ENCODE results near the gene KASH5. TPM values are rescaled to one million over a fixed set of nuclear protein-coding genes. Genes with fewer than 3 reads are reported as not detected.

The KASH5 gene, protein sequence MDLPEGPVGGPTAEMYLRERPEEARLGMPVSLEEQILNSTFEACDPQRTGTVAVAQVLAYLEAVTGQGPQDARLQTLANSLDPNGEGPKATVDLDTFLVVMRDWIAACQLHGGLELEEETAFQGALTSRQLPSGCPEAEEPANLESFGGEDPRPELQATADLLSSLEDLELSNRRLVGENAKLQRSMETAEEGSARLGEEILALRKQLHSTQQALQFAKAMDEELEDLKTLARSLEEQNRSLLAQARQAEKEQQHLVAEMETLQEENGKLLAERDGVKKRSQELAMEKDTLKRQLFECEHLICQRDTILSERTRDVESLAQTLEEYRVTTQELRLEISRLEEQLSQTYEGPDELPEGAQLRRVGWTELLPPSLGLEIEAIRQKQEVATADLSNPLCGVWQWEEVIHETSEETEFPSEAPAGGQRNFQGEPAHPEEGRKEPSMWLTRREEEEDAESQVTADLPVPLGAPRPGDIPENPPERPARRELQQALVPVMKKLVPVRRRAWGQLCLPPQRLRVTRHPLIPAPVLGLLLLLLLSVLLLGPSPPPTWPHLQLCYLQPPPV
- 0.21 and 0.26 TPM in 2 replicates for total RNA-seq (2014; rRNA removed; shearing (Covaris generic))

DNA sequence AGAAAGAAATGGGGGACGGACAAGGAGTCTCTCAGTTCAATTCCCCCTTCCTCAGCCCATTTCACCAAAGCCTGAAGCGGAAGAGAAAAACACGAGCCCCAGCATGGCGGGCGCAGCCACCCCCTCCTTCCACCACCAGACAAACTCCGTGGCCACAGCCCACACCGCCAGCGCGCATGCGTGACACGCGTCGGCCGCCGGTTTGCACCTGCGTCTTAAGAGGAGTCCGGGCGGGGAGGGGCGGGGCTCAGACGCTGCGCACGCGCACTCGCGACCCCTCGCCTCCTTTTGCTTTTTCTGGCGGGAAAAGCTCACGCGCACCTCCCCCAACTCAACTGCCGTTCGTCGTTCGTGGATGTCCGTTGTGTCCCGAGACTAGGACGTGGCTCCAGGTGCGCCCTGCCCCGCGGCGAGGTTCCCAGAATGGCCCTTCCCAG is at the start of gene KASH5:
TSS of gene KASH5 (plus strand) at position 314 of the 437 bp plus-strand sequence. CDS start 2,635 bp downstream, outside the sequence.
- Histone ChIP-seq H3K4me3 (ENCODE audit: insufficient read depth, low read depth, low read length) (no peak within 1 kb of the TSS), H3K27me3 (ENCODE audit: control insufficient read depth, insufficient read depth, low read length) (no peaks in the 10 kb centered on the region; the same call in 1 of the 2 replicates), H3K36me3 (replicated peaks; ENCODE audit: control insufficient read depth, insufficient read depth, low read length) (no peaks in the 10 kb centered on the region)
- peak; percentile 55 for DNase-seq

DNA sequence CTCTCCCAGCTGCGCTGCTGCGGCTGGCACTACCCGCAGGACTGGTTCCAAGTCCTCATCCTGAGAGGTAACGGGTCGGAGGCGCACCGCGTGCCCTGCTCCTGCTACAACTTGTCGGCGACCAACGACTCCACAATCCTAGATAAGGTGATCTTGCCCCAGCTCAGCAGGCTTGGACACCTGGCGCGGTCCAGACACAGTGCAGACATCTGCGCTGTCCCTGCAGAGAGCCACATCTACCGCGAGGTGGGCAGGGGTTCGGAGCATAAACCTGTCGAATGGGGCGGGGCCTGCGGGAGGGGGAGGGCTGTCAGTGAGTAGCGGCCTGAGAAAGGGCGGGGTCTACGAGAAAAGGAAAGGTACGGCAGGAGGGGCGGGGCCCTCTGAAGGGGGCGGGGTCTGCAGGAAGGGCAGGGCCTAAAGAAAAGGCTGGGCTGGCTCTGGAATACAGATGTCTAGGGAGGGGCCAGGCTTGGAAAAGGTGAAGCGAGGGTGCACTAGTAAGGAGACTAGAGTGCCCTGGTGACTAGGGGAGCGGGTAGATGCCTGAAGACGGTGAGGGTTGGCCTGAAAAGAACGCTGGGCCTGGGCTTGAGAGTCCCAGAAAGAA is 49.3 kb upstream of the KASH5 start:
- peak; percentile 99 for DNase-seq
- Histone ChIP-seq H3K4me3 (ENCODE audit: insufficient read depth, low read depth, low read length) (peak overlapping the region; percentile 51), H3K27me3 (ENCODE audit: control insufficient read depth, insufficient read depth, low read length) (peaks cover 23% of the 10 kb centered on the region), H3K36me3 (replicated peaks; ENCODE audit: control insufficient read depth, insufficient read depth, low read length) (peaks cover 20% of the 10 kb centered on the region)

DNA sequence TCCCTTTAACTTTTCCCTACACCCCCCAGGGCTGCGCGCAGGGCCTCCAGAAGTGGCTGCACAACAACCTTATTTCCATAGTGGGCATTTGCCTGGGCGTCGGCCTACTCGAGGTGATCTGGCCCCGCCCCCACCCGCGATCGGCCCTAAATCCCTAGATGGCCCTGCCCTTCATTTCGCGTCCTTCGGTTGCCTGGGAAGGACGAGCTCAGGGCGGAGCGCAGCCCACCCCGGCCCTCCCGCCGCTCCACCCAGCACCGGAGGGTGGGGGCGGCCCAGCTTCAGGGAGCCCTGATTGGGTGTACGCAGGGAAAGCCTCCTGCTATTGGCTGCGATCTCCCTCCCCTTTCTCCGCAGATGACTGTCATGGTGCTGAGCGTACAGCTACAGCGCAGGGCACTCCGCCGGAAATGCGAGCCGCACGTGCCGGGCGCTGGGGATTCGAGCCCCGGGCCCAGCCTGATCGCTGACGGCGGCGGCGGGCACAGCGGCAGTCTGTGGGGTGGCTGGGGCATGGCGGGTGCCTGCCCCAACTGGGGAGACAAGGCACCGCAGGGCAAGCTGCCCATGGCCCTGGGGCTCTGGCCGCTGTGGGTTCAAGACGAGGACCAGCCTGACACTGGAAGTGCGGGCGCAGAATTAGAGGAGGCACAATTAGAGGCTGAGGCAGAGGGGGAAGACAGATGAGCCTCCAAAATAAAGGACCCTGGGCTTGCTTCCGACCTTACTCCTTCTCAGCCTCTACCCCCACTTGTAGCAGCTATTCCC is 48.6 kb upstream of the KASH5 start:
- peak; percentile 99 for DNase-seq
- peaks cover 23% of the 10 kb centered on the region for H3K27me3 ChIP-seq (ENCODE audit: control insufficient read depth, insufficient read depth, low read length)
- peaks cover 24% of the 10 kb centered on the region for H3K36me3 ChIP-seq (replicated peaks; ENCODE audit: control insufficient read depth, insufficient read depth, low read length)
- peak overlapping the region; percentile 51 for H3K4me3 ChIP-seq (ENCODE audit: insufficient read depth, low read depth, low read length)

DNA sequence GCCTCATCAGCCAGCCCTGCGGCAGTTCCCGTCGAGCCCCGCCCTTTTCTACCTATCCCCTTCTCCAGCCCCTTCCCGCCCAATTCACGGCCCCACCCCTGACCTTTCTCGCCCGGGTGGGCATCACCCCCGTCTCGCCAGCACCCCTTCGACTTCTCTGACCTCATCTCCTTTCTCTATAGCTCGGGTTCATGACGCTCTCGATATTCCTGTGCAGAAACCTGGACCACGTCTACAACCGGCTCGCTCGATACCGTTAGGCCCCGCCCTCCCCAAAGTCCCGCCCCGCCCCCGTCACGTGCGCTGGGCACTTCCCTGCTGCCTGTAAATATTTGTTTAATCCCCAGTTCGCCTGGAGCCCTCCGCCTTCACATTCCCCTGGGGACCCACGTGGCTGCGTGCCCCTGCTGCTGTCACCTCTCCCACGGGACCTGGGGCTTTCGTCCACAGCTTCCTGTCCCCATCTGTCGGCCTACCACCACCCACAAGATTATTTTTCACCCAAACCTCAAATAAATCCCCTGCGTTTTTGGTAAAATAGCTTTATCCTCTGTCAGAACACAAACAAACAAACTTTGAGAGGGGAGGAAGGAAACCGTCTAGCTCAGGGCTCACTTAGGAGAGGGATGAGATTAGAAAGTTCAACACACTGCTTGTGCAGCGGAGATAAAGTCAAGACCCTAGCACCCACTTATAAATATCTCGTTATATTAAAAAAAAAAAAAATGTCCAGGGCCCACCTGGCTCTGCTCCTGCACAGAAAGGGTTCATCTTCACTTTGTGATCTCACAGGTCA is 47.8 kb upstream of the KASH5 start:
- Histone ChIP-seq H3K36me3 (replicated peaks; ENCODE audit: control insufficient read depth, insufficient read depth, low read length) (peaks cover 32% of the 10 kb centered on the region), H3K4me3 (ENCODE audit: insufficient read depth, low read depth, low read length) (peak overlapping the region; percentile 33), H3K27me3 (ENCODE audit: control insufficient read depth, insufficient read depth, low read length) (peaks cover 23% of the 10 kb centered on the region)
- DNase-seq, result peak; percentile 89

DNA sequence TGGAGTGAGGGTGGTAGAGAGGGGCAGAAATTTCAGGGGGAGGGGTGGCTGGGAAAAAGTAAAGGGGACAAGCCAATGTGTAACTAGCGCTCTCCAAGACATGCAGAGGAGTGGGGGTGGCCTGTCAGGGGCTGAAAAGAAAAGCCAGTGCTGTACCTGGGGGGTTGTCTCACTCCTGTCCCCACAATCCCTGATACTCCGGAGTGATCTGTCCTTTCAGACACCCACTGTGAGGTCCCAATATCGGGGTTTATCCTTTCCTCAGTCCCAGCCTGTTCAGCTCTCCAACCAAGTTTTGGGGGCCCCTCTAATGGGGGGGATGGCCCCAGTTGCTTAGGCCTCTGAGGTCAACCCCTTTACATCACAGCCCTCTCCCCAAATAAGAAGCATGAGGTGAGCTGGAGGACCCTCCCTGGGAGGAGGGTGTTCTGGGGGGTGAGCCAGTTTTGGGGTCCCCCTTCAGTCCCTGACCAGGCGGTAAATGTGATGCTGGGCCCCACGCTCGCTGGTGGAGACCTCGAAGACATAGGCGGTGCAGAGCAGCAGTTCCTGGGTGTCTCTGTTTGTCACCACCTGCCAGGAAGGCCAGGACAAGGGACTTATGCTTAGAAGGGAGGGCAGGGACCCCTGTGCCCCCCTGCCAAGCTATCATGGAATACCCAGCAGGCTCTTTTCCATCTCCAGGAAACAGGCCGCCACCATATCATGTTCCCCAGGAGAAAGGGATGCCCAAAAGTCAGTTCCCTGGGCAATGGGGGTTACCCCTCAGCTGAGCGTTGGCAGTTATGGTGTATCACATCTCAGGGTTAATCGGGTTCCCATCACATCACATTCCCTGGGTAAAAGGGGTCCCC is 47.0 kb upstream of the KASH5 start:
- peaks cover 34% of the 10 kb centered on the region for H3K36me3 ChIP-seq (replicated peaks; ENCODE audit: control insufficient read depth, insufficient read depth, low read length)
- no peak for DNase-seq
- H3K27me3 ChIP-seq (ENCODE audit: control insufficient read depth, insufficient read depth, low read length), result peaks cover 23% of the 10 kb centered on the region
- H3K4me3 ChIP-seq (ENCODE audit: insufficient read depth, low read depth, low read length), result no peak overlapping the region

DNA sequence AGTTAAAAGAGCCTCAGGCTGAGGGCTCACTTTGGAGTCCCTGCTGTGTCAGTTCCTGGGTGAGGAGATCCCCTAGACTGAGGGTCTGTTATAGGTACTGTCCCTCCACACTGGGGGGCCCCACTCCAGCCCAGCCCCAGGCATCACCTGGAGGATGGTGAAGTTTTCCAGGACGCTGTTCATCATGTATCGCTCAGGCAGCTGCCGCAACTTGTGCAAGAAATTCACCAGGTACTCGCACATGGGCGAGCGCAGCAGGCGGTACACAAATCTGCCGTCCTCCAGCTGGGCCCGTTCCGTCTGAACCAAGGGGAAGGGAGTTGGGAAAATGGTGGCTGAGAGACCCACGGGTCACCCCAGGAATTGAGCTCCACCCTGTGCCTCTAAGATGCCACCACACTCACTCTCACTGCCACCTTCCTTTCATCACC is 45.7 kb upstream of the KASH5 start:
- Histone ChIP-seq H3K4me3 (ENCODE audit: insufficient read depth, low read depth, low read length) (no peak overlapping the region), H3K36me3 (replicated peaks; ENCODE audit: control insufficient read depth, insufficient read depth, low read length) (peaks cover 42% of the 10 kb centered on the region), H3K27me3 (ENCODE audit: control insufficient read depth, insufficient read depth, low read length) (peaks cover 13% of the 10 kb centered on the region)
- no peak for DNase-seq

DNA sequence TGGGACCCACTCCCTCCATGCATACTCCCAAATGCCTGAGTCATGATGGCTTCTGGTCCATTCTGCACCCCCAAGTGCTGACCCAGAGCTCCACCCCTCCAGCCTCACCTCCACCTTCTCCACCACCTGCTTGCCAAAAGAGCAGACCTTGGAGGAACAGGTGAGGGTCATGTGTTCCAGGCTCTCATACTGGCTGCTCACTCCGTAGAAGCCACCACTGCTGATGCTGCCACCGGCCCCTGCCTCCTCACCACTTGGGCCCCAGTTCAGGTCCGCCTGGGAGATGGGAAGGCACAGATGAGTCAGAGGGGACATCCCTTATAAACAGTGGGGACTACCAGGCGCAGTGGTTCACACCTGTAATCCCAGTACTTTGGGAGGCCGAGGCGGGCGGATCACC is 44.9 kb upstream of the KASH5 start:
- H3K4me3 ChIP-seq (ENCODE audit: insufficient read depth, low read depth, low read length), result no peak overlapping the region
- peaks cover 5% of the 10 kb centered on the region for H3K27me3 ChIP-seq (ENCODE audit: control insufficient read depth, insufficient read depth, low read length)
- H3K36me3 ChIP-seq (replicated peaks; ENCODE audit: control insufficient read depth, insufficient read depth, low read length), result peaks cover 47% of the 10 kb centered on the region
- no peak for DNase-seq

DNA sequence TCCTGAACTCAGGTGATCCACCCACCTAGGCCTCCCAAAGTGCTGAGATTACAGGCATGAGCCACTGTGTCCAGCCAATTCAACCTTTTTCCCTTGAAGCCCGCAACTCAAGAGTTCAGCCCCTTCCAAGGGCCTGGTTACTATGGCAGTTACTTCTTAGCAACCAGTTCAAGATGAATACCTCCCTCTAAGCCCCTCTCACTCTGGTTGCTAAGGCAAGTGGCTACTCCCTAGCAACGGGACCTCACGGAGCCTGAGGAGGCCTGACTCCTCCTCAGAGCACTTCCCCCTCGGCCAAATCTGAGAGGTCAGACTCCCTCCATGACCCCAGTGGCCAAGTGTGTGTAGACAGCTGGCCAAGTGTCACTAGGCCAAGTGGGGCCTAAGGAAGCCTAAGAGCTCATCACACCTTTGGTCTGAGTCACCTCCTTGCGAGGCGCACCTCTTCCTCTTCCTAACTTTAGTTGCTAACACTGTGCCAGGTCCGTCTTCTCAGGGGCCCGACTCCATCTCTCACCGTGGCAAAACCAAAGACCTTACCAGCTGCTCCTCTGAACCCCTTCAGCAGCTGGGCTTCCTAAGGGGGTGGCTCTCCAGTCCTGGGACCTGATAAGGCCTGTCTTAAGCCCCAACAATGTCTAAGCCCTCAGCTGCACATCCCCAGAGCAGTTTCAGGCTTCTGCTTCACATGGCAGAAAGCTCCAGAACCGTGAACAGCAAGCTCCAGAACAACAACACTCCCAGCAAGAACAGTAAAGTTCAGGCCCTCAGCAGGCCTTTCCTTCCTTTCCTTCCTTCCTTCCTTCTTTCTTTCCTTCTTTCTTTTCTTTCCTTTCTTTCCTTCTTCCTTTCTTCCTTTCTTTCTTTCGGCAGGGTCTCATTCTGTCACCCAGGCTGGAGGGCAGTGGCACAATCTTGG is 43.3 kb upstream of the KASH5 start:
- H3K27me3 ChIP-seq (ENCODE audit: control insufficient read depth, insufficient read depth, low read length), result no peaks in the 10 kb centered on the region
- no peak for DNase-seq
- no peak overlapping the region for H3K4me3 ChIP-seq (ENCODE audit: insufficient read depth, low read depth, low read length)
- H3K36me3 ChIP-seq (replicated peaks; ENCODE audit: control insufficient read depth, insufficient read depth, low read length), result peaks cover 55% of the 10 kb centered on the region

DNA sequence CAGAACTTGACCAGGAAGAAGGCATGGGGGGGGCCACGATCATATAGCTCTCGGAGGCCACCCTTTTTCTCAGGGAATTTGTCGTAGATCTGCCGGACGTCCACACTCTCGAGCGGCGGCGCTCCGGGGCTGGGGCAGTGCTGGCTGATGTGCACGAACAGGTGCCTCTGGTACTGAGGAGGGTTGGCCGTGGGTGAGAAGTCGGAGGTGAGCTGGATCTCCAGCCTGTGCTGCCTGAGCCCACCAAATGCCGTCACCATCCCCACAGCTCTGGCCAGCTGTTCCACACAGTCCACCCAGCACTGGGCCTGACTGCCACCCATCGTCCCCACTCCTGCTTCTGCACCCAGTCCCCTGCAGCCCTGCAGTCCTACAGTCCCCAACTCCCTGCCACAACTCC is 40.9 kb upstream of the KASH5 start:
- H3K4me3 ChIP-seq (ENCODE audit: insufficient read depth, low read depth, low read length), result no peak overlapping the region
- H3K27me3 ChIP-seq (ENCODE audit: control insufficient read depth, insufficient read depth, low read length), result no peaks in the 10 kb centered on the region
- peak; percentile 31 for DNase-seq
- peaks cover 55% of the 10 kb centered on the region for H3K36me3 ChIP-seq (replicated peaks; ENCODE audit: control insufficient read depth, insufficient read depth, low read length)

DNA sequence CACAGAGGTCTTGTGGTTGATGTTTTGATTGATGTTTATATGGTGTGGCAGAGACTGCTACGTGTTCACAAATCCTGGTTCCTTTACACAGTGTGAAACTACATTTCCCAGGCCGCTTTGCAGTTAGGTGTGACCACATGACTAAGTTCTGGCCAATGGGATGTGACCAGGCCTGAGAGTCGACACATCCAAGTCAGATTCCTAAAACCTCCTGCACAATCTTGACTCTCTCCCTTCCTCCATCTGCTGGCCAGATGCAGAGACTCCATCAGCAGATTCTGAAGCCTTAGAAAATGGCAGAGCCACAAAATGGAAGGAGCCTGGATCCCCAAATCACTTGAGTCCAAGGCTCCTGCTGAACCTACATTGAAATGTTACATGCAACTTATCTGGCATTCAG is 40.2 kb upstream of the KASH5 start:
- no peak overlapping the region for H3K4me3 ChIP-seq (ENCODE audit: insufficient read depth, low read depth, low read length)
- no peaks in the 10 kb centered on the region for H3K27me3 ChIP-seq (ENCODE audit: control insufficient read depth, insufficient read depth, low read length)
- peaks cover 51% of the 10 kb centered on the region for H3K36me3 ChIP-seq (replicated peaks; ENCODE audit: control insufficient read depth, insufficient read depth, low read length)
- peak; percentile 89 for DNase-seq

DNA sequence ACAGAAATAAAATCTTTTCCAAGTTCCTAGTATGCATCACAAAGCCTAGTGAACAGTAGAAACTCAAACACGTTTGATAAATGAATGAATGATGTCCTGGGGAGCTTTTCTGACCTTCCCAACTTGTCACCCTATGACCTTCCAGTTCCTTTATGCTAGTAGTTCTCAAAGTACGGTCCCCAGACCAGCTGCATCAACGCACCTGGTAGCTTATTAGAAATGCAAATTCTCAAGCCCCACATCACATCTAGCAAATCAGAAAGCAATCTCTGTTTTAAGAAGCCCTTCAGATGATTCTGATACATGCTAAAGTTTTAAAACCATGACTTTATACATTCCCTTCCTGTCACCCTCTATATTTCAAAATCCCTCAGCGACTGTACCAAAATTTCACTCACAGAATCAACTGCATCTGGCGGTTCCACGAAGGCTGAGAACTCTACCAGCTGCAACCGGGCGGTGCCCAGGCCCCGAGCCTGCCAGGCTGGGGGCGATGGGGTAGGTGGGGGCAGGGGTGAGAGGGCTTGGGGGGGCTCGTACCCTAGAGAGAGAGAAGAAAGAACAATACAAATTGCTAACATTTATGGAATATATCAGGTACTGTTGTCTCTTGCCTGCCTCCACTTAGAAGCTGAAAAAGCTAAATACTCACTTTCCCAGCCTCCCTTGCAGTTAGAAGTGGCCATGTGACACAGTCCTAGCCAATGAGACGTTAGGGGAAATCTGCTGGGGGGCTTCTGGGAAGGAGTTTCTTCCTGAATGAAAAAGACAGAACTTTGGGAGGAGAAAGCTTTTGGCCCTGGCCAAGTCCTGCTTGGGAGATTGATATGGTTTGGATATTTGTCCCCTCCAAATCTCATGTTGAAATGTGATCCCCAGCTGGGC is 39.5 kb upstream of the KASH5 start:
- Histone ChIP-seq H3K4me3 (ENCODE audit: insufficient read depth, low read depth, low read length) (no peak overlapping the region), H3K27me3 (ENCODE audit: control insufficient read depth, insufficient read depth, low read length) (no peaks in the 10 kb centered on the region), H3K36me3 (replicated peaks; ENCODE audit: control insufficient read depth, insufficient read depth, low read length) (peaks cover 50% of the 10 kb centered on the region)
- DNase-seq, result peak; percentile 33

DNA sequence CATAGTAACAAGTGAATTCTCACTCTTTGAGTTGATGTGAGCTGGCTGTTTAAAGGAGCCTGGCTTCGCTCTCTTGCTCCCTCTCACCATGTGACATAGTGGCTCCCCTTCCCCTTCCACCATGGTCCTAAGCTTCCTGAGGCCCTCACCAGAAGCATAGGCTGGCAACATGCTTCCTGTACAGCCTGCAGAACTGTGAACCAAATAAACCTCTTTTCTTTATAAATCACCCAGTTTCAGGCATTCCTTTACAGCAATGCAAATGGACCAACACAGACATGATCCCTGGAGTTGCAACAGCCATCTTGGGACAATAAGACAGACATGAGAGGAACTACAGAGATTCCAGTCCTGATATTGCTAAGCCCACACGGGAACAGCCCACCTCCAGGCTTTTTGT is 38.5 kb upstream of the KASH5 start:
- H3K4me3 ChIP-seq (ENCODE audit: insufficient read depth, low read depth, low read length), result no peak overlapping the region
- H3K27me3 ChIP-seq (ENCODE audit: control insufficient read depth, insufficient read depth, low read length), result no peaks in the 10 kb centered on the region
- no peak for DNase-seq
- H3K36me3 ChIP-seq (replicated peaks; ENCODE audit: control insufficient read depth, insufficient read depth, low read length), result peaks cover 48% of the 10 kb centered on the region

All from H7 (cell line).